ENCODE data around the gene ASB7. TPM values are rescaled to one million over a fixed set of nuclear protein-coding genes. Genes with fewer than 3 reads are reported as not detected.

The ASB7 gene
- total RNA-seq, 4 donors from 2014 or later = 5.4 to 15.8 (median 9.6) TPM

Other genes with a start within 250 kb of the ASB7 start
- gene CERS3, start 73.6 kb upstream of the ASB7 start, total RNA-seq = 100 to 1,000 TPM; 105 to 191 (median 149) TPM
- 10 to 100 TPM; 12.5 to 24.9 (median 18.7) TPM for gene LINS1, start 405 bp upstream of the ASB7 start, total RNA-seq

Measured in lower leg skin (tissue), 4 donors.